HL-60/S4 (cell line): ENCODE results near the gene RBM33.

Source experiments
- in situ Hi-C: fragments of 300-500 bp; cut with MboI; formaldehyde crosslinking; loops from 2 replicates; pipeline ENCODE4 v1.14.3; 2022; ENCODE audit warnings: low sequenced_read_pairs

Gene RBM33

DNA sequence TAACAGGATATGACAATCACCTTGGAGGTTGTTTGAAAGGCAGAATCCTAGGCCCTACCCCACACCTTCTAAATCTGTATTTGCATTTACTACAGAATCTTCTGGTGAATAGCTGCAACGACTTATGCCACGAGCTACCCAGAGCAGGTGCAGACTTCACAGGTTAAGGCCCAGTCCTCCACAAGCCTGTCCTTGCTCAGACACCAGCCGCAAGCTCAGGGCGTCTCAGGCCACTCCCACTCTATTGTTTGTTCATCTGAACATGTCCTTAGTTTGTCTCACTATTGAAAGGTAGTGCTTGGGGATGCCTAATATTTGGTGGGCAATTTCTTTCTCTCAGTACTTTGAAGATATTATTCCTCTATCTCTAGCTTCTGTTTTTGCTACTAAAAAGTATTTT, 18.9 kb upstream of the RBM33 start:
- in situ Hi-C loops, result no loop called here

DNA sequence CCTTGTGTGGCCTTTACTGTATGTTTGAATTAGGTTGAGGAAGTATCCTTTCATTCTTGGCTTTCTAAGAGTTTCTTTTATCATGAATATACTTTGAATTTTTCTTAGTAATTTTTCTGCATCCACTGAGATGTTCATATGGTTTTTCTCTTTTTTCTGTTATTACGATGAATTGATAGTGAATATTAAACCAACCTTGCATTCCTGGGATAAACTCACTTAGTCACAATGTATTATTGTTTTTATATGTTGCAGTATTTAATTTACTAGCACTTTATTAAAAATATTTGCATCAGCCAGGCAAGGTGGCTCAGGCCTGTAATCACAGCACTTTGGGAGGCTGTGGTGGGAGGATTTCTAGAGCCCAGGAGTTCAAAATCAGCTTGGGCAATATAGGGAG, 15.3 kb upstream of the RBM33 start:
- in situ Hi-C loops, result no loop called here

DNA sequence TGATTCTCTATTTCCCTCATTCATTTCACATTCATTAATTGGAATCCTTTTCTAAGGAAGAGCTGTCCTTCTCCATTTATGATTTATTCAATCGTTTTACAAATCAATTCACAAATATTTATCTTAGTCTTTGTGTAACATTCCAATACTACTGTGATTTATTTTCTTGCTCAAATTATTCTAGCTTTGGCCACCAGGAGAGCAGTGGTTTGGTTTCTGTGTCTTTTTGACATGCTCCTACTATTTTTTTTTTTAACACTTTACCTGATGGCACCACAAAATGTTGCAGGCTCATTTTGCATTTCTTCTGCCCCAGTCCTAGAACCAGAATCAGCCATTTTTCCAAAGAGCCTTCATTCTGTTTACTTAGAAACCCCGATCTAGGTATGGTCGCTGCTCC, 13.3 kb upstream of the RBM33 start:
- in situ Hi-C loops, result no loop called here

DNA sequence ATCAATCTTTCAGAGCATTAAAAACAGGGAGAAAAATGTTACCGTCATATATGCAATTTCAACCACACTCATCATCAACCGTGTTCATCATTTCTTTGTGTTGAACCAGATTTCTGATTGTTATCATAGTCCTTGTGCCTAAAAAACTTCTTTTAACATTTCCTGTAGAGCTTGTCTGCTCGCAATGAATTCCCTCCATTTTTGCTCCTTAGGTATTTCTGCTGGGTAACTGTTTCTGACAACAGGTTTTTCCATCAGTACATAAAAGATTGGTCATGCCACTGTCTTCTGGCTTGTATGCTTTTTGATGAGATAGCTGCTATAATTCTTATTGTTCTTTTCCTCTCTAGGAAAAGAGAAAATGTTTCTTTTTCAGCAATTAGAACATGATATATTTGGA, 8.6 kb upstream of the RBM33 start:
- in situ Hi-C loops, result no loop called here

DNA sequence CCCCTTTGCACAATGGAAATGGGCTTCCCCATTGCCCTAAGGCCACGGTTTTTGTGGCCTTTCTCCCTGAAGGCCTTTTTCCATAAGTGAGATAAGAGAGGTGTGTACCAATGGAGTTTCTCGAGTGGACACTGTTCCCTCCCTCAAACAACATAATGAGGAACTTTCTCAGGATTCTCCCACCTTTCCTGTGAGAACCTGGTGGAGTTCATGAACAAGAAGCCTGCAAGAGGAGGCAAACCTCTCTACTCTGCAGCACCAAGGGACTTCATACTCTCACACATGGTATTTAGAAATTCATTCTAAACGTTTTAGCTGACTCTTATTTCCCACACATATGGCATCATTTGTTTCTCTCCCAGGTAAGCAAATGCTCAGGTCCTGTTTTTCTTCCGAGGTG, 7.3 kb upstream of the RBM33 start:
- in situ Hi-C loops, result no loop called here

DNA sequence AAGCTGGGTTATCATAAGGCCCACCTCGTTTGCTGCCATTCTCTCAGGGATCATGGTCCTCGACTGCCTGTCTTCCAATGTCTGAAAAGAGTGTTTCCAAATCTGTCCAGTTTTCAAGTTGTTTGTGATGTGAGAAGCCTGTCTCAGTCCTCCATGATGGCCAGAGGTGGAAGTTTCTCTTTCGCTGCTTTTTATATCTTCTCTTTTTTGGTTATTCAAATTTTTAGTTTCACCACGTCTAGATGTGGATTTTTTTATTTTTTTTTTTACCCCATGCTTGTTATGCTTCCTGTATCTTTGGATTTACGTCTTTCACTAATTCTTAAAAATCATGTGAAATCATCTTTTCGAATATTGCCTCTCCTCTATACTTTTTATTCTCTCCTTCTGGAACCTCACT, 6.1 kb upstream of the RBM33 start:
- in situ Hi-C loops, result no loop called here

DNA sequence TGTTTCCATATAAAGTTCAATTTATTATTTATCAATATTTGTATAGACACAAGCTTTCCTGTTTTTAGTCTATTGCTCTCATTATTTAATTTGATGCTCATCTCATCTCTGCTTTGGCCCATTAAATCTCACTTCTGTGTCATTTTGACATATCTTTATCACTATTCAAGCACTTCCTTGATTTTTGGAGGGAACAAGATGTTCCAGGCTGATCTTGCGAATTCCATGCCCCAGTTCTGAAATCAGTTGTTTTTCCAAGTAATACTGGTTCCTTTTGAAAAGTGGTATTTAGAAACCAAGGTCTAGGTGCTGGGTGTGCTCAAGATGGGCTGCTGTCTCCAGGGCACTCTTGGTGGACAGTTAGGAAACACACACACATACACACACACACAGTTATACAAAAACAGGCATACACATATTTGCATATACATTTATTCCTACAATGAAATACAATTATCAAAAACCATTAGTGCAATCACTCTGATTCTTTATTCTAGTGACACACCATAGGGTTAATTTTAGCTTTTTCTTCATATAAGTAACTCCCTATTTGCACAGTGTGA, 4.4 kb upstream of the RBM33 start:
- in situ Hi-C loops, result no loop called here

DNA sequence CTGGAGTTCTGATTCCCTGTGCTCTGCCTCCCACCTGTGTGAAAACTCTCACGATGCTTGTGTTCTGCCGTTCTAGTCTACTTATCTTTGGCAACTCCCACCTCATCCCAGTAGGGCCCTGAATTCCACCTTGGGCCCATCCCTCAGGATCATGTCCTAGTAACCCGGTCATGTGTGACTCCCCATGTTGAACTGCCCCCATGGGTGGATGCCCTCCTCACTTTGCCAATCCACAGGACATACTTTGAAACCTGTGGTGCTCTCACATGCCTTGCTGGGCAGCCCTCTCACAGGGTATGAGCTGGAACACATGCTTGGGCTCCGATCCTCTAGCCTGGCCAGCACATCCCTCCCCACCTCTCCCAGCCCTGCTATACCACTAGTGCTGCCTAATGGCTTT, 3.8 kb upstream of the RBM33 start:
- in situ Hi-C loops, result no loop called here

DNA sequence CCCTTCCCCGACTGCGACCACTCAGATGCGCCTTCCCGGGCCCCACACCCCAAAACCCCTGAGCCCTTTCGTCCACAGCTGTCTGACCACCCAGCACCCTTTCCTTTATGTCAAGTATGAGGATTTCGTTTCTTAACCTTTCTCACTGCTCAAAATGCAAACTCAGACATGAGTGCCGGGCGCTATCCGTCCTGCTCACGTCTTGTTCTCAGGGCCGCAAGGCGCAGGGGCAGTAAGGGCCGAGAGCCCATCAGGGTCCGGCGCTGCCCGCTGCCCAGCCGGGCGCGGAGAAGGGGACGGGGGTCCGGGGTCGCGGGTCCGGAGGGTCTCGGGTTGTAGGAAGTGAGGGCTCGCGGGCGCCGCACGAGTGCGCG, 670 bp upstream of the RBM33 start:
- in situ Hi-C loops, result no loop called here

DNA sequence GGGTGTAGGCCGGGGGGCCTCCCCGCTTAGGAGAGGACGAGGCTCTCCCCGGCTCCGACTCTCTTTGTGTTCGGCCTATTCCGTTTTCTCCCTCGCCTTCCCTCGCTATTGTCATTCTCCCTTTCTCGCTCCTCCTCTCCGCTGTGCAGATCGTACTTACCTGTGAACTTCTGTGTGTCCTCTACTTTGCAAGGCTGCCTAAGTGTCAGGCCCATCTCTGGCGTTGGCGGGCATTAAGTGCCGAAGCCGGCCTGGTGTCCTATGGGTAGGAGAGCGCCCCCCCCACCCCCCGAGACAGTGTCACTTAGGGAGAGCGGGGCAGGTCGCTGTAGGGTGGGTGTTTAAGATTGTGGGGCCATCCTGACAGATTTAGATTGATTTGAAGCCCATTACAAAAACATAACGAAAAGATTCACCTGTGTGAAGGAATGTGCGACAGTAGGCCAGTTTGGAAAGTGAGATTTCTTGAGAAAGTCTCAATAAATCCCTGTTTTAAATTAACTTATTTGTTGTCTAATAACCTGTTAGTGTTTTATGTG, 579 bp downstream of the RBM33 start:
- in situ Hi-C loops, result no loop called here

DNA sequence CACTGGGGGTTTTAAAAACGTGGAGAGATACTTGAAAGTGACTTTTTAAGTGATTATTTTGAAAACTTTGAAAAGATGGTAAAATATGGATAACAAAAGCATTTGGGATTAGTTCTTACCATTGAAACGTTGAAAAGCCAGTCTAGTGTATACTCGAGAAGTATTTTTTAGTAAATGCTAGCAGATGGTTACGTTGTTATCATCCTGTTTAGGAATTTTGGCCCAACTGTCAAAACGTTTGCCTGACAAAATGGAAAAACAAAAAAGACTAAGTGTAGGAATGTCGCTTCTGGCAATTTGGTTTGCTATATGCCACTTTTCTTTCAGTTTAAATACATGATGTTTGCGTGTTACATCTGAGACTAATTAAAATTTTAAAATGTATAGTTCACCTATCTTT, 1.2 kb downstream of the RBM33 start:
- in situ Hi-C loops, result no loop called here

DNA sequence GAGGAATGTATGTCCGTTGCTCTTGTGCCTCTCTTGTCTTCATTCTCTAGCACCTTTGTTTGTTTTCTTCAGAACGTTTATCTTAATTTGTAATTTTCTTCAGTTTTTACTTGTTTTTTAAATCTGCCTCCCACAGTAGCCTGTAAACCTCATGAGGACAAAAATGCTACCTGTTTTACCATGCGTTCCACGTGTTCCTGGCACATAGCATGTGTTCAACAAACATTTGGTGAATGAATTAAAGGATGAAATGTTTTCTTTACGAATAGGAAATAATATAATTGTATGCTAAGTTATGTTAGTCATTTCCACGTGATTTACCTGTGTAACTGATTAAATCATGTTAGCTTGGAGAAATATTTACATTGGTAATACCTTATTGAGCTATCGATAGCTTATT, 2.2 kb downstream of the RBM33 start:
- in situ Hi-C loops, result no loop called here

DNA sequence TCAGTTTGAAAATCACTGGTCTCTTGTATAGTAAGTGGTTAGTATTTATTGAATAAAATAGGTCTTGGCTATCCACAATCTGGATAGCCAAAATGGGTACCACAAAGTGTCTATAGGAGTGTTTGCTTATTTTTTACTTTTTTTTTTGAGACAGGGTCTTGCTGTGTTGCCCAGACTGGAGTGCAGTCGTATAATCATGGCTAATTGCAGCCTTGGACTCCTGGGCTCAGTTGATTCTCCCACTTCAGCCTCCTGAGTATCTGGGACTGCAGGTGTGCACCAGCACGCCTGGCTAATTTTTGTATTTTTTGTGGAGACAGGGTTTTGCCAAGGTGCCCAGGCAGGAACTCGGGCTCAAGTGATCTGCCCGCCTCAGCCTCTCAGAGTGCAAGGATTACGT, 2.8 kb downstream of the RBM33 start:
- in situ Hi-C loops, result no loop called here

DNA sequence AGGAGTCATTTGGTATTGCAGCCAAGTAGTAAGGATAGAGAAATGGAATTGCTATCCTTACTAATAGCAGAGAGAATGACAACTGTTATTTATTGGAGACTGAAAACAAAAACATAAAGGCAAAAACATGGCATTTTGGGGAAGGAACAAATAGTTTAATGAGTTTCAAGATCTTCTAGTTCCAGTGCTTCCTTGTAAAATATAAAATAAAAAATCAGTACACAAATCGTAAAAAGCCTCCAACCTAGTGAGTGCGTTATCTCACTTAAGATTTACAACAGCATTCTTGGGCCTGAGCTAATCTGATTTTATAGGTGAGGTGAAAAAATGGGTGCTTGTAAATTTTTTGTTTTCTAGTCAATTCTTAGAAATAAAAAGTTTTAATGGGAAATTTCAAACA, 3.3 kb downstream of the RBM33 start:
- in situ Hi-C loops, result no loop called here

DNA sequence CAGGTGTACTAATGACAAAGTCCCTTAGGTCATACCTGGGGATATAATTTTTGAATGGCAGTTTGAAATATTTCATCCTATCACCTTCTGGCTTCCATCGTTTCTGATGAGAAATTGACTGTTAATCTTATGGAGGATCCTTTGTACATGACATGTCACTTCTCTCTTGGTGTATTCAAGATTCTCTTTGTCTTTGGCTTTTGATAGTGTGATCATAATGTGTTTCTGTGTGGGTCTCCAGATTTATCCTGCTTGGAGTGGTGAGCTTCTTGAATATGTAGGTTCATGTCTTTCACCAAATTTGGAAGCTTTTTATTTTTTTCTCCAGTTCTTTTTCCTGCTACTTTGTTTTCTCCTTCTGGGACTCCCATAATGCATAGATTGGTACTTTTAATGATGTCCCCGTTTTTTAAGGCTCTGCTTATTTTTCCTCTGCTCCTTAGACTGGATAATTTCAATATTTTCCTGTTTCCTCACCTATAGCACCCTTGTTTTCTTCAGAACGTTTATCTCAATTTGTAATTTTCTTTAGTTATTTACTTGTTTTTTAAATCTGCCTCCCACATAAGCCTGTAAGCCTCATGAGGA, 4.4 kb downstream of the RBM33 start:
- in situ Hi-C loops, result no loop called here

DNA sequence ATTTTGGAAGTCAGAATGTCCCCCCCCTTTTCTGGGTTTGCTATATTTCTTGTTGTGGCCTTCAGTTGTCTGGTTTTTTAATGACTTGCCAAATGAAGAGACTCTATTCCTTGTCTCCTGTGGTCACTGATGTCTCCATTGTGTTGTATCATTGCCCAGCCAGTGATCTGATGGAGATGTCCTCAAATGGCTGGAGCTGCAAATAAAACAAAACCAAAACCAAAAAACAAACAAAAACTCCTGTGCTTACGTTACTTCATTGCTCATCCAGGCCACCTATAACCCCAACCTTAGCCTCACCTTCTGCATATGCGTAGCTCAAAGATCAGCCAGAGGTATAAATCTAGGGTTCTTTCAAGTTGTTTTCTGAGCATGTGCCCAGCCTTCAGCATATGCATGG, 5.1 kb downstream of the RBM33 start:
- in situ Hi-C loops, result no loop called here

DNA sequence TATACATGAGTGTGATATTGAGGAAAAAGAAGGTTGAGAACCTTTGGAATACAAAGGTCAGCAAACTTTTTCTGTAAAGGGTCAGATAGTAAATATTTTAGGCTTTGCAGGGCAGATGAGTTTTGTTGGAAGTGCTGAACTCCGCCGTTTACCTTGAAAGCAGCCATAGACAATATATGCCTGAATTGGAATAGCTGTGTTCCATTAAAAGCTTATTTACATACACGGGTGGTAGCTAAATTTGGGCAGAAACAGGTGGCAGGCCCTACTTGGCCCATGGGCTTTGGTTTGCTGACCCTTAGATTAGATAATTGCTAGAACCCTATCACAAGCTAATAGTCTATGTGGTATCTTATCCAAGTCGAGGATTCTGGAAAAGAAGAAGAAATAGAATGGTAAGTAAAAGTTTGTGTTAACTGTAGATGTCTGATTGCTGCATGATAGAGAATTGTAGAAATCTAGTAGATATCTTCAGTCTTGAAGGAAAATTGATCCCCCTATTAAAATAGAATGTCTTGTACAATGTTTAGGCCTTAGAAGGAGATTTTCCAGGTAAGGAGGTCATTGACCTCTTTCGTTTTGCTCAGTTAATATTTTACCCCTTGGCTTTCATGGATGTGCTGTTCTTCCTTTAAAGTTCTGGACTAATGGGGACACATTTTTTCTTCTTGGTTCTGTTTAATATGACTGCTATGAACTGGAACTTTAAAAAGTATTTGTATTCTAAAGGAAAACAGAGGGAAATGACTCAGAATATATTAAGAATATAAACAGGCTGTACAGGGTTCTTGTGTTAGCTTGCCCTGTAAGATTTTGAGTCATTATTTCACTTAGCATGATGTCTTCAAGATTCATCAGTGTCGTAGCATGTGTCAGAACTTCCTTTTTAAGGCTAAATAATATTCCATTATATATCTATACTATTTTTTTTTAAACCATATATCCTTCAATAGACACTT, 8.0 kb downstream of the RBM33 start:
- in situ Hi-C loops, result no loop called here

DNA sequence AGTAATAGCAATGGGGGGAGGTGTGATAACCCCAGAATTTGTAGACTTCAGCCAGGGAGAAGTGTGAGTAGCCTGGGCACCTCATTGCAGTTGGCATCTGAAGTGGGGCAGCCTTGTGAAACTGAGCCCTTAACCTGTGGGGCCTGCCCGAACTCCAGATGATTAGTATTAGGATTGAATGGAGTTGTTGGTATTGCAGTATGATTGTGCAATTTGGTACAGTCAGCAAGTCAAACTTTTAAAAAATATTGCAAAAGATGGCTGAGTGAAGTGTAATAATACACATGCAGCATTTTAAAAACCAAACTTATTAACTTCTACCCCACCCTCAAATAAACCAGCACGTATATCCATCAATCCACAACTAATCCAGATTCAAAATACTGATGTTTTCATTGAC, 9.3 kb downstream of the RBM33 start:
- in situ Hi-C loops, result no loop called here

DNA sequence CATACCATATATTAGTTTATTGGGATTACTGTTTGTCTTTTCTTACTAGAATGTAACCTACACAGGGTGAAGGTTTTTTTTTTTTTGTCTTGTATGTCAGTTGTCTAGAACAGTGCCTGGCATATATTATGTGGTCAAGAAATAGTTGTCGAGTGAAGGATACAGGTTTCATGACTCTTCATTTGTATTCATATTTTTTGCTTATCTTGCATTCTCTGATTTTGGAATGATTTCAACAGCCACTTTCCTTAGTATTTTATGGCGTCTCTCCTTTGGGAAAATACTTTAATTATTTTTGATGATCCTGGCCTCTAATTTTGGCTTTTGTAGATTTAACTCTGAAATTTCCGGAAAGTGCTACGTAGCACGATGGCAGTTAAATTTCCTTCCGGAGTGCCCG, 12.4 kb downstream of the RBM33 start:
- in situ Hi-C loops, result no loop called here

DNA sequence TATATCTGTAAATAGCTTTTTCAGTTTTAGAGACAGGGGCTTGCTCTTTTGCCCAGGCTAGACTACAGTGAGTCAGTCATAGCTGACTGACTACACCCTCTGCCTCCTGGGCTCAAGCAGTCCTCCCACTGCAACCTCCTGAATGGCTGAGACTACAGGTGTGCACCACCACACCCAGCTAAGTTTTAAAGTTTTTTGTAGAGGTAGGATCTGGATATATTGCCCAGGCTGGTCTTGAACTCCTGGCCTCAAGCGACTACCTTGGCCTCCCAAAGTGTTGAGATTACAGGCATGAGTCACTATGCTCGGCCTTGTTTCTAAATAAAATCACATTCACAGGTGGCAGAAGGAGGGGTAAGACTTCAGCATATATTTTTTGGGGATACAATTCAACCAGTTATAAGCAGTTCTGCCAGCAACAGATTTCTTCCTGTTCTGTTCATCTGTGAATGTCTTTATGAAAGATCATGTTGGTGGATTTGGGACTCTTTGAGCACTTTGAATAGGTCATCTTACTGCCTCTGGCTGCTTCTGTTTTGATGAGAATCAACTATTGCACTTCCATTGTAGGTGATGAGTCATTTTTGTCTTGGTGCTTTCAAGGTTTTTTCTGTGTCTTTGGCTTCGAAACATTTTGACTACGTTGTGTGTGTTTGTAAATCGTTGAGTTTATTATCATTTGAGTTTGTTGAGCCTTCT, 15.7 kb downstream of the RBM33 start:
- in situ Hi-C loops, result no loop called here

DNA sequence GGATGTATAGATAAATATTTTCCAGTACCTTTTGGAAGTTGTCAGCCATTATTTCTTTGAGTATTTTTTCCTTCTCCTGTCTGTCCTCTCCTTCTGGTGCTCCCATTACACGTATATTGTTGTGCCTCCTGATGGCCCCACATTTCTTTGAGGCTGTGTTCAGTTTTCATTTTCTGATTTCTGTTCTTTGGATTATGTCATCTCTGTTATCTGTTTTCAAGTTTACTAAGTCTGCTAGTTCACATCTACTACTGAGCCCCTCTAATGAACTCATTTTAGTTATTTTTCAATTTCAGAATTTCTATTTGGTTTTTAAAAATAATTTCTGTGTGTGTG, 16.3 kb downstream of the RBM33 start:
- in situ Hi-C loops, result no loop called here
